Left ventricle myocardium inferior (tissue), 1 donor: Measurements from ENCODE around the gene FAM107B. TPM values are rescaled to one million over a fixed set of nuclear protein-coding genes. Genes with fewer than 3 reads are reported as not detected.

Source experiments
- DNase-seq: peaks from one replicate; pipeline ENCODE4 v3.0.0-alpha.2; 2020
- H3K27ac ChIP-seq: fragments of 200-600 bp; replicated peaks from 2 replicates; pipeline ENCODE4 v1.8.0; 2021
- H3K27me3 ChIP-seq: fragments of 200-600 bp; 2 replicates; pipeline ENCODE4 v1.8.0; 2021; ENCODE audit warnings: low read depth
- H3K36me3 ChIP-seq: fragments of 200-600 bp; 2 replicates; pipeline ENCODE4 v1.8.0; 2021
- H3K4me1 ChIP-seq: fragments of 200-600 bp; 2 replicates; pipeline ENCODE4 v1.8.0; 2021
- H3K4me3 ChIP-seq: fragments of 200-600 bp; 2 replicates; pipeline ENCODE4 v1.8.0; 2021; ENCODE audit warnings: mild to moderate bottlenecking, moderate library complexity
- H3K9me3 ChIP-seq: fragments of 200-600 bp; replicated peaks from 2 replicates; pipeline ENCODE4 v1.8.0; 2021
- intact Hi-C: fragments of 100-400 bp; cut with micrococcal nuclease; formaldehyde crosslinking; loops from one replicate; pipeline ENCODE4 v1.11.0; 2022
- total RNA-seq: library from RNA; stranded (reverse); fragmentation: NEBNext Ultra II Directional; extraction: Animal tissue kit (Norgen Biotek cat#: 25700); gene quantifications from one replicate; pipeline ENCODE4 v1.2.1, GENCODE V29; 2021
- TF ChIP-seq, protein P1 (sequence below): fragments of 200-600 bp; IDR thresholded peaks from 2 replicates; pipeline ENCODE4 v1.8.0; 2021; ENCODE audit warnings: antibody characterized with exemption, mild to moderate bottlenecking, borderline replicate concordance
- donor health status: DM: no; HTN: yes; CAD: no; lungs with severe emphysema.

FAM107B gene
- total RNA-seq, 1 donor from 2014 or later, result 4.7 TPM

DNA sequence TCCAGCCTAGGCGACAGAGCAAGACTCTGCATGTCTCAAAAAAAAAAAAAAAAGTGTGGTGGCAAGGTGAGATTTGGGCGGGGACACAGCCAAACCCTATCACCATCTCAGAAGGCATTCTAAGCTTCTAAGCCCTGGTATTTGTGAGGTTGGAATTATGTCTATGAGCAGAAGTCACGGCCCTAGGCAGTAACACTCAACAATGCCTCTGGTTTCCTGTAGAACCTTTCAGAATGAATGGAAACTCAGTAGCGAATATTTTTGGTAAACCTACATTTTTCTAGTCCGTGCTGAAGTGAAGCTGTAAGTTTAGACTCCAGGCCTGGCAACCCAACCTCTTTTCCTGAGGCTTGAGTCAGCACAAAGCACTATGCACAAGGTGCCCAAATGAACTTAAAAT lies 88.3 kb downstream of the FAM107B start:
- H3K27me3 ChIP-seq, result no peaks in the 10 kb centered on the region
- TF ChIP-seq, protein P1, sequence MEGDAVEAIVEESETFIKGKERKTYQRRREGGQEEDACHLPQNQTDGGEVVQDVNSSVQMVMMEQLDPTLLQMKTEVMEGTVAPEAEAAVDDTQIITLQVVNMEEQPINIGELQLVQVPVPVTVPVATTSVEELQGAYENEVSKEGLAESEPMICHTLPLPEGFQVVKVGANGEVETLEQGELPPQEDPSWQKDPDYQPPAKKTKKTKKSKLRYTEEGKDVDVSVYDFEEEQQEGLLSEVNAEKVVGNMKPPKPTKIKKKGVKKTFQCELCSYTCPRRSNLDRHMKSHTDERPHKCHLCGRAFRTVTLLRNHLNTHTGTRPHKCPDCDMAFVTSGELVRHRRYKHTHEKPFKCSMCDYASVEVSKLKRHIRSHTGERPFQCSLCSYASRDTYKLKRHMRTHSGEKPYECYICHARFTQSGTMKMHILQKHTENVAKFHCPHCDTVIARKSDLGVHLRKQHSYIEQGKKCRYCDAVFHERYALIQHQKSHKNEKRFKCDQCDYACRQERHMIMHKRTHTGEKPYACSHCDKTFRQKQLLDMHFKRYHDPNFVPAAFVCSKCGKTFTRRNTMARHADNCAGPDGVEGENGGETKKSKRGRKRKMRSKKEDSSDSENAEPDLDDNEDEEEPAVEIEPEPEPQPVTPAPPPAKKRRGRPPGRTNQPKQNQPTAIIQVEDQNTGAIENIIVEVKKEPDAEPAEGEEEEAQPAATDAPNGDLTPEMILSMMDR, result no peak
- H3K27ac ChIP-seq, result no peak overlapping the region
- no peaks in the 10 kb centered on the region for H3K36me3 ChIP-seq
- H3K4me3 ChIP-seq, result no peak overlapping the region
- no peak for DNase-seq
- H3K4me1 ChIP-seq, result no peaks in the 10 kb centered on the region
- intact Hi-C loops, result no loop called here
- peaks cover 4% of the 10 kb centered on the region for H3K9me3 ChIP-seq

GRCh38 chr10:14684354-14684753 lies 90.3 kb downstream of the FAM107B start:
- no peak for DNase-seq
- Histone ChIP-seq H3K27me3 (no peaks in the 10 kb centered on the region), H3K4me3 (no peak overlapping the region), H3K9me3 (peaks cover 4% of the 10 kb centered on the region), H3K27ac (no peak overlapping the region), H3K4me1 (no peaks in the 10 kb centered on the region), H3K36me3 (no peaks in the 10 kb centered on the region)
- intact Hi-C loops, result no loop called here
- TF ChIP-seq, protein P1, result no peak

GRCh38 chr10:14683256-14683655 lies 91.4 kb downstream of the FAM107B start:
- H3K27me3 ChIP-seq, result no peaks in the 10 kb centered on the region
- H3K4me1 ChIP-seq, result no peaks in the 10 kb centered on the region
- TF ChIP-seq, protein P1, result no peak
- DNase-seq, result no peak
- no peak overlapping the region for H3K27ac ChIP-seq
- H3K36me3 ChIP-seq, result no peaks in the 10 kb centered on the region
- no peak overlapping the region for H3K4me3 ChIP-seq
- peaks cover 4% of the 10 kb centered on the region for H3K9me3 ChIP-seq
- intact Hi-C loops, result no loop called here

DNA sequence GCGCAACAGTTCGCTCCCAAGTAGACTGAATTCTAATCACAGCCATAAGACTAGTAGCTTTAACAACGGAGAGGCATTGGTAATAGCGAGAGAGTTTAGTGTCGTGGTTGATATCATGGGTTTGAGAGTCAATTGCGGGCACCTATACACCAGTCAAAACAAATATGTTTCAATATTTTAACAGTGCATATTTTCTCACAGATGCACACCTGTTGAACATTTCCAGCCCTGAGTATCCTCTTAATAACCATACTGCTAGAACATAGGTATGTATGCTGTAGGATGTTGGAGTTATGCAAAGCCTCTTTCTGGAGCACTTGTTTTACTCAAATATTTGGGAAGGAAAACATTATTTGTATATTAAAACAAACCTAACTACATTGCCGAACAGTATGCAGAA lies 92.9 kb downstream of the FAM107B start:
- intact Hi-C loops, result no loop called here
- no peak overlapping the region for H3K4me3 ChIP-seq
- H3K9me3 ChIP-seq, result peaks cover 4% of the 10 kb centered on the region
- peaks cover 1% of the 10 kb centered on the region for H3K27me3 ChIP-seq
- H3K27ac ChIP-seq, result no peak overlapping the region
- no peak for DNase-seq
- no peaks in the 10 kb centered on the region for H3K4me1 ChIP-seq
- H3K36me3 ChIP-seq, result no peaks in the 10 kb centered on the region
- TF ChIP-seq, protein P1, result no peak

GRCh38 chr10:14681305-14681704 lies 93.4 kb downstream of the FAM107B start:
- TF ChIP-seq, protein P1, result no peak
- H3K36me3 ChIP-seq, result no peaks in the 10 kb centered on the region
- intact Hi-C loops, result no loop called here
- H3K27ac ChIP-seq, result no peak overlapping the region
- DNase-seq, result no peak
- H3K9me3 ChIP-seq, result peaks cover 4% of the 10 kb centered on the region
- H3K4me1 ChIP-seq, result no peaks in the 10 kb centered on the region
- peaks cover 6% of the 10 kb centered on the region for H3K27me3 ChIP-seq
- H3K4me3 ChIP-seq, result no peak overlapping the region

GRCh38 chr10:14678637-14679036 lies 96.1 kb downstream of the FAM107B start:
- TF ChIP-seq, protein P1, result no peak
- H3K9me3 ChIP-seq, result no peaks in the 10 kb centered on the region
- intact Hi-C loops, result no loop called here
- no peaks in the 10 kb centered on the region for H3K36me3 ChIP-seq
- H3K27ac ChIP-seq, result no peak overlapping the region
- no peak for DNase-seq
- H3K4me3 ChIP-seq, result no peak overlapping the region
- peaks cover 6% of the 10 kb centered on the region for H3K27me3 ChIP-seq
- no peaks in the 10 kb centered on the region for H3K4me1 ChIP-seq
